K562 treated with DMSO at 1 percent for 24 hours (cell line): ENCODE data around the gene MIS12. TPM values are rescaled to one million over a fixed set of nuclear protein-coding genes. Genes with fewer than 3 reads are reported as not detected.

Experiments used
- total RNA-seq: library from RNA; unstranded; fragments of 300-600 nt; gene quantifications from 2 replicates; pipeline ENCODE4 v1.2.3, GENCODE V29; 2022; ENCODE audit warnings: low read depth; ENCODE audit not compliant: insufficient read depth

MIS12 gene, protein sequence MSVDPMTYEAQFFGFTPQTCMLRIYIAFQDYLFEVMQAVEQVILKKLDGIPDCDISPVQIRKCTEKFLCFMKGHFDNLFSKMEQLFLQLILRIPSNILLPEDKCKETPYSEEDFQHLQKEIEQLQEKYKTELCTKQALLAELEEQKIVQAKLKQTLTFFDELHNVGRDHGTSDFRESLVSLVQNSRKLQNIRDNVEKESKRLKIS
- 10.2 and 18.0 TPM in 2 replicates for total RNA-seq

DNA sequence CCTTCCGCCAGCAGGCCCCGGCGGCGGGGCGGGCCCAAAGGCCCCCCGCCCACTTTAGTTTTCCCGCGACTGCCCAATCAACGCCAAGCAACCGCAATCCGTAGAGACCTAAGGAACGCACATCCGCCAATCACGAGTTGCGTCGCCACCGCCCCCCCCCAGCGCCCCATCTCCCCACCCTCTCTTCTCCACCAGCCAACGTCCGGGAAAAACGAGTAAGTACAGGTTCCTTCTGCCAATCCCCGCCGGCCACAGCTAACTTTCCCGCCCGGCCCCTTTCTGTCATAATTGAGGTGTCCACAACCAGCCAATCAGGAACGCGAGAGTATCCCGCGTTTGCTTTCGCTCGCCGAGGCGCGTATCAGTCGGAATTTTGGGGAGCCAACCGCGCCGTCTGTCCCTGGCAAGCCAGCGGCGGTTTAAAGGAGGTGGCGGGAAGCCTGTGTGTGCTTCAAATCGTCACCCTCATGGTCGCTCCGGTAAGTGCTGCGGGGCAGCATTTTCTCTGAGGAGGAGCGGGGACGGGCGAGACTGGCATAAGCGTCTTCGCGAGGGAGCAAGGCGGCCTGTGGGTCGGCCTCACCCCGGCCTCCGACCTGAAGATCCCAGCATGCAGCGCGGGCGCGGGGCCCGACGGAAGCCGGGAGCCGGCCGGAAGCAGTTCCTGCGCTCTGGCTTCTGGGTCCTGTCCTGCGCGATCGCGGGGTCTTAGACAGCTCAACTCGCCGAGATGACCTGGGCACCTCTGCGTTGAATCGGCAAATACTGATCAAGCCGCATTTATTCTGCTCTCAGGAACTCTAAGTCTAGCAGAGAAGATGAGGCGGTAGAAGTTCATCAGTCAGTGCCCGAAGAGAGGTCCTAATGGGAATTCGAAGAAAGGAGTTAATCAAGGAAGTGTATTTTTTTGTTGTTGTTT, at the start of gene MIS12:
Gene MIS12 (plus strand): TSS at position 361 of the 919 bp plus-strand sequence. CDS start 2,297 bp downstream, outside the sequence.

DNA sequence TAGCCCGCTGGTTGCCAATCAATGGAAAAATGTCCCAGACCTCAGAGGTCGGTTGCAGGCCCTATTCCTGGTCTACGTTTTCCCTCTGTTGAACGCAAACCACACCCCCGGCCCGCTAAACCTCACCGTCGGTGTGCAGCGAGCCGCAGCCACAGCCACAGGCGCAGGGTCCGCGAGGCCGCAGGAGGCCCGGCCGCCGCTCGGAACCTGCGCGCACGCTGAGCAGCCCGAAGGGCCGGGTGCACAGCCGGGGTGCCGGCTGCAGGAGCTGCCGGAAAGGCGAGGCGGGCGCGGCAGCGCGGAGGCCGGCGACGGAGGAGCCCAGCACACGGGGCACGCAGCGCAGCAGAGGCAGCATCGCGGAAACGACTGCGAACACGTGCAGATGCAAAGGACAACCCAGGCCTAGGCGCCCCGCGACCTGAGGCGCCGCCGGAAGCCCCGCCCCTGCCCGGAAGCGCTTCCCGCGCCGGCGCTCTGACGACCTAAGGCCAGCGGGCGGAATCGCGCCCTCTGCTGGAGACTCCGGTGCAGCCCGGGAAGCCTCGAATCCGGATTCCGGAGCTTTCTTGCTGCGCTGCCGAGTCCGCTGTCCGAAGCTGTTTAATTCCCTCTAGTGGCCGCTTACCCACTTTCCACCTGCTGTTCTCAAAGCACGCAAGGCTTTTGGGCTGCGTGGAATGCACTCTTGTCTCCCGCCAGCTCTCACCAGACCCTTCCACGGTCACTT, 47.5 kb upstream of the MIS12 start, which contains the start of gene C1QBP:
Gene C1QBP (minus strand): TSS at position 440 of the 730 bp plus-strand sequence. CDS start 82 bp downstream, at position 358.

DNA sequence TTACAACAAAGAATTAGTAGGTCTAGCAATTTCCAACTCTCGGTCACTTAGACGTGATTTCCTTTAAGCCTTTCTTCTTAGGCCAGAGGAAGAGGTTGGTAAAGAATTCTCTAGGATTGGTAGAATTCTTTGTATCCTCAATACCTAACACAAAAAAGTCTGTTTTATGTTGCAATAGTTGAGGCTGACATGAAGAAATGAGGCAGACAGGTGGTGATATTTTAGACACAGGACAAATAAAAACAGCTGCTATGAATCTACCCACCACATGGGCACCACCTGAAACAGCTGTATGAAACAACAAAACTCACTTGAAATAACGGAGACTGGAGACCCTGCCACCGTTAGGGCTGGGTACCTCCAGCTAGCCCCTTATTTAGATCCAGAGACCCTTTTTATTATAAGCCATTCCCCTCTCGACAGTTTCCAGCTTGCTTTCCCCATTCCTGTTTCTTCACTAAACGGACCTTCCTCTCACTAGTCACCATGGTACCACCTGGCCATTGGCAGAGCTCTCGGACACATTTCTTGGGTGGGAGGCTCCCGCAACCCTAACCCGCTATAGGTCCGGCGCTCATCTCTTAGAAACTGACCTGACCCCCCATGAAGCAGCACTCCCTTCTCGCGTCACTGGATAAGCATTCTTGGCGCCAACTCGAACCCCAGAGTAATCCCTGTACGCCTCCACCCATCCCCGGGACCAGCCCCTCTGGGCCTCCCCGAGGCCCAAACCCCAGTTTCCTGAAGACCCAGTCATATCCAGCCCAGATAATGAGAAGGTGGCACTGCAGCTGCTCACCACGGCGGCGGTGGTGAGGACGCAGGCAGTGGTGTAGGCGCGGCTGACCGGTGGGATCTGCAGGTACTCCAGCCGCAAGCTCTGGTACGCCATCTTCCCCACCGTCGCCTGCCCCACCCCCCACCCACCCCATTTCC, 828 bp upstream of the MIS12 start, which contains the start of gene DERL2:
Gene DERL2 (minus strand): TSS at position 909 of the 936 bp plus-strand sequence. CDS start 17 bp downstream, at position 892.

Other genes with a start within 250 kb of the MIS12 start
- 10.4 and 15.5 TPM in 2 replicates for gene RABEP1, start 204.3 kb upstream of the MIS12 start, total RNA-seq
- 33.9 and 40.8 TPM in 2 replicates for gene NUP88, start 66.9 kb upstream of the MIS12 start, total RNA-seq
- 24.6 and 28.0 TPM in 2 replicates for gene RPAIN, start 66.4 kb upstream of the MIS12 start, total RNA-seq
- 130 and 136 TPM in 2 replicates for gene C1QBP, start 47.4 kb upstream of the MIS12 start, total RNA-seq
- gene DHX33, start 17.6 kb upstream of the MIS12 start, total RNA-seq, result 2.6 and 4.7 TPM in 2 replicates
- 11.1 TPM in 2 replicates for gene DERL2, start 388 bp upstream of the MIS12 start, total RNA-seq
- 41.1 and 56.6 TPM in 2 replicates for gene NLRP1, start 97.9 kb downstream of the MIS12 start, total RNA-seq